B cell (primary cell): ENCODE data around the gene HES1. TPM values are rescaled to one million over a fixed set of nuclear protein-coding genes. Genes with fewer than 3 reads are reported as not detected.
A peak's percentile ranks its signal among the peaks of the same experiment; 100 is the strongest.

ENCODE experiments used
- ATAC-seq: fragments of 200-7000 bp; cut with Tn5 transposase; one replicate; pipeline ENCODE4 v1.10.0; 2021; ENCODE audit warnings: low read depth, mild to moderate bottlenecking, moderate number of reproducible peaks, moderate library complexity
- CTCF ChIA-PET: fragments of 350-600 bp; sonication (Branson Sonifier 250); formaldehyde crosslinking; loops from one replicate; lab custom pipeline; 2021; ENCODE audit warnings: antibody characterized with exemption, inconsistent platforms; lab: Charles Lee
- POLR2A ChIA-PET: fragments of 350-600 bp; sonication (Branson Sonifier 250); formaldehyde crosslinking; loops from one replicate; lab custom pipeline; 2021; ENCODE audit warnings: antibody characterized with exemption; lab: Charles Lee
- DNase-seq: peaks from one replicate; pipeline ENCODE4 v3.0.0; 2013
- H2AFZ ChIP-seq: 2 replicates; pipeline ENCODE4 v1.6.1; 2012; ENCODE audit warnings: mild to moderate bottlenecking, low read depth, low read length; ENCODE audit not compliant: insufficient read depth, poor library complexity, severe bottlenecking
- H3K27ac ChIP-seq, 2 donors: 1 replicate in 1 of 2; 2 replicates in 1 of 2; pipeline ENCODE4 v1.5.1; 2012 to 2013; ENCODE audit warnings: low read length in 2 of 2, mild to moderate bottlenecking in 2 of 2, moderate library complexity in 1 of 2
- H3K27me3 ChIP-seq, 4 experiments: fragments of 200-600 bp in 1 of 4; sonication (generic) in 1 of 4; replicated peaks in 1 of 4; 1 replicate in 2 of 4; 2 replicates in 2 of 4; pipeline versions ENCODE4 v1.6.1 to v1.7.0; 2013 to 2016; ENCODE audit warnings: low read length in 3 of 4, mild to moderate bottlenecking in 2 of 4, mixed read lengths in 1 of 4, moderate library complexity in 1 of 4; ENCODE audit not compliant: insufficient read depth in 4 of 4, control insufficient read depth in 3 of 4; ENCODE audit errors: control extremely low read depth in 1 of 4
- H3K36me3 ChIP-seq, 2 experiments: replicated peaks in 1 of 2; 1 replicate in 1 of 2; 2 replicates in 1 of 2; pipeline versions ENCODE4 v1.6.1 to v1.7.1; 2013; ENCODE audit warnings: low read length in 1 of 2; ENCODE audit not compliant: insufficient read depth in 2 of 2, control insufficient read depth in 1 of 2; ENCODE audit errors: control extremely low read depth in 1 of 2, extremely low read depth in 1 of 2
- H3K4me1 ChIP-seq, 2 donors: fragments of 200-600 bp in 1 of 2; sonication (generic) in 1 of 2; 1 replicate in 1 of 2; 2 replicates in 1 of 2; pipeline versions ENCODE4 v1.5.1 to v1.6.1; 2013 to 2017; ENCODE audit warnings: low read length in 2 of 2; ENCODE audit not compliant: control insufficient read depth in 2 of 2, insufficient read depth in 2 of 2
- H3K4me2 ChIP-seq: replicated peaks from 2 replicates; pipeline ENCODE3; 2012; ENCODE audit warnings: mild to moderate bottlenecking, low read depth, low read length; ENCODE audit not compliant: poor library complexity, severe bottlenecking
- H3K4me3 ChIP-seq, 5 experiments: fragments of 200-600 bp in 1 of 5; sonication (generic) in 1 of 5; 1 replicate in 3 of 5; 2 replicates in 2 of 5; pipeline versions ENCODE4 v1.5.1 to v1.7.0; 2011 to 2016; ENCODE audit warnings: low read length in 4 of 5, mild to moderate bottlenecking in 4 of 5, low read depth in 2 of 5, control low read depth in 1 of 5, moderate library complexity in 1 of 5; ENCODE audit not compliant: insufficient read depth in 1 of 5; ENCODE audit errors: control extremely low read depth in 1 of 5, extremely low read depth in 1 of 5
- H3K79me2 ChIP-seq: fragments of 200-600 bp; sonication (generic); one replicate; pipeline ENCODE4 v1.6.0; 2016; ENCODE audit warnings: low read length; ENCODE audit not compliant: control insufficient read depth, insufficient read depth
- H3K9ac ChIP-seq: fragments of 200-600 bp; sonication (generic); 2 replicates; pipeline ENCODE4 v1.6.1; 2017; ENCODE audit warnings: mild to moderate bottlenecking, low read length, moderate library complexity
- H3K9me3 ChIP-seq, 3 donors: one replicate each; pipeline versions ENCODE4 v1.6.1 to v1.7.1; 2013; ENCODE audit warnings: low read length in 2 of 3; ENCODE audit not compliant: control insufficient read depth in 2 of 3, insufficient read depth in 1 of 3; ENCODE audit errors: control extremely low read depth in 1 of 3
- H4K20me1 ChIP-seq: 2 replicates; pipeline ENCODE4 v1.6.0; 2012; ENCODE audit warnings: mild to moderate bottlenecking, low read length; ENCODE audit not compliant: insufficient read depth, control insufficient read depth, poor library complexity, severe bottlenecking
- H3K27ac Mint-ChIP-seq: one replicate; pipeline ENCODE4 v1.8.0; 2021; ENCODE audit warnings: mixed read lengths
- H3K27me3 Mint-ChIP-seq: one replicate; pipeline ENCODE4 v1.8.0; 2021; ENCODE audit warnings: mixed read lengths
- H3K4me1 Mint-ChIP-seq: one replicate; pipeline ENCODE4 v1.8.0; 2021; ENCODE audit warnings: mixed read lengths
- H3K4me3 Mint-ChIP-seq: one replicate; pipeline ENCODE4 v1.8.0; 2021; ENCODE audit warnings: mixed read lengths
- H3K9me3 Mint-ChIP-seq: one replicate; pipeline ENCODE4 v1.8.0; 2022; ENCODE audit warnings: mixed read lengths; ENCODE audit not compliant: insufficient read depth
- CTCF ChIP-seq: fragments of 200-600 bp; IDR thresholded peaks from one replicate; pipeline ENCODE4 v1.8.0; 2022; ENCODE audit warnings: antibody characterized with exemption, mild to moderate bottlenecking
- EZH2 ChIP-seq: IDR thresholded peaks from 2 replicates; pipeline ENCODE4 v1.6.1; 2012; ENCODE audit warnings: borderline replicate concordance, low read depth, mild to moderate bottlenecking, moderate library complexity, low read length; ENCODE audit not compliant: insufficient read depth, poor library complexity, severe bottlenecking
- WGBS: methylation state at CpG from one replicate; pipeline ENCODE4 v1.1.5; 2013; ENCODE audit warnings: missing lambda C conversion rate; ENCODE audit not compliant: insufficient coverage; 5-methylcytosine and 5-hydroxymethylcytosine counted together
- intact Hi-C: fragments of 100-400 bp; cut with micrococcal nuclease; formaldehyde crosslinking; loops from one replicate; pipeline ENCODE4 v1.10.0; 2022
- polyA minus RNA-seq: library from RNA; depleted of rRNA, polyadenylated mRNA; stranded (reverse); fragments of >200 nt; gene quantifications from 2 replicates; pipeline ENCODE4 v1.2.3, GENCODE V29; 2012
- polyA plus RNA-seq: library from polyadenylated mRNA; depleted of rRNA; stranded (reverse); fragments of >200 nt; gene quantifications from 2 replicates; pipeline ENCODE4 v1.2.3, GENCODE V29; 2012
- total RNA-seq, 2 donors: library from RNA; stranded (reverse); fragments of 120-200 nt in 1 of 2; gene quantifications; 1 replicate in 1 of 2; 2 replicates in 1 of 2; pipeline versions ENCODE4 v1.2.3 to v1.2.4, GENCODE V29; 2013 to 2022

HES1 gene
- total RNA-seq (2.4 and 3.6 TPM in 2 replicates), polyA plus RNA-seq (60.3 and 119 TPM in 2 replicates), polyA minus RNA-seq (40.7 and 60.4 TPM in 2 replicates)
- 1.7 TPM for total RNA-seq (2013)

- Histone ChIP-seq H4K20me1 (no peaks in the 10 kb centered on the region), H3K27me3 (peaks cover 0 to 8% (median 3%) of the 10 kb centered on the region in 4 experiments), H3K27ac (peak within 1 kb of the TSS; percentile 72 to 94), H3K79me2 (no peaks in the 10 kb centered on the region), H3K9ac (peak within 1 kb of the TSS; percentile 77), H3K4me1 (peaks cover 66 to 80% of the 10 kb centered on the region in 2 donors), H3K4me3 (peak within 1 kb of the TSS; percentile 48 to 80 (median 72)), H3K4me2 (peak within 1 kb of the TSS; percentile 98), H3K36me3 (no peaks in the 10 kb centered on the region), H2AFZ (peak within 1 kb of the TSS; percentile 61), H3K9me3 (no peaks in the 10 kb centered on the region)
- peaks cover 5% of the 10 kb centered on the region for H3K27me3 Mint-ChIP-seq
- peak within 1 kb of the TSS; percentile 99 for H3K27ac Mint-ChIP-seq
- intact Hi-C loops = loop anchor here (1.0 to 10.0 kb wide), 9 partner anchors 32 to 543 kb away; partner anchors contain the start of genes ATP13A3 and OPA1
- under 1% methylated on average over 25 of the region's 29 CpGs for WGBS
- ATAC-seq = peak; percentile 29
- no peak for TF ChIP-seq EZH2
- TF ChIP-seq CTCF = no peak
- ChIA-PET POLR2A (interaction anchor here (0.6 to 2.7 kb wide), 9 partner anchors 29 to 354 kb away, joined by 3 to 13 read pairs (median 7); no protein-coding TSS in a partner anchor), CTCF (interaction anchor here (1.2 to 13.3 kb wide), 13 partner anchors 29 to 471 kb away, joined by 3 to 148 read pairs (median 30); no protein-coding TSS in a partner anchor)
- peaks cover 69% of the 10 kb centered on the region for H3K4me1 Mint-ChIP-seq
- peak within 1 kb of the TSS; percentile 94 for H3K4me3 Mint-ChIP-seq
- DNase-seq = peak; percentile 90
- H3K9me3 Mint-ChIP-seq = no peaks in the 10 kb centered on the region
Observed at GRCh38 chr3:194135806-194136518, at the start of gene HES1. Gene HES1 (plus strand): TSS chr3:194136148. CDS start chr3:194136381, 233 bp downstream.
